HG03342 (cell line): ENCODE data around the gene ZNF33B.
A peak's percentile ranks its signal among the peaks of the same experiment; 100 is the strongest.
"Not testable (repeated sequence)": the region's sequence is repeated elsewhere in the genome, so short reads cannot be mapped to it uniquely, and the experiment has no call there.

Experiments
- ATAC-seq: cut with Tn5 transposase; IDR thresholded peaks from one replicate; pipeline ENCODE4 v1.9.1; 2021; ENCODE audit warnings: mild to moderate bottlenecking, moderate library complexity; ENCODE audit not compliant: unreplicated experiment

The ZNF33B gene

GRCh38 chr10:42638055-42638820 is at the start of gene ZNF33B:
Gene ZNF33B, minus strand, starts transcription at chr10:42638570. Its CDS starts 1,642 bp downstream, at chr10:42636928.
- ATAC-seq: peak; percentile 94

GRCh38 chr10:42684517-42684916 is 46.1 kb upstream of the ZNF33B start:
- no peak for ATAC-seq

GRCh38 chr10:42680267-42680666 is 41.9 kb upstream of the ZNF33B start:
- no peak for ATAC-seq

- not testable (repeated sequence) for ATAC-seq
Measured at GRCh38 chr10:42665181-42665979, 27.0 kb upstream of the ZNF33B start.

- ATAC-seq: no peak
Measured at GRCh38 chr10:42654419-42654818, 16.0 kb upstream of the ZNF33B start.

- no peak for ATAC-seq
Measured at GRCh38 chr10:42652858-42653257, 14.5 kb upstream of the ZNF33B start.

GRCh38 chr10:42650374-42650773 is 12.0 kb upstream of the ZNF33B start:
- ATAC-seq: no peak

- ATAC-seq: no peak
Measured at GRCh38 chr10:42648512-42648911, 10.1 kb upstream of the ZNF33B start.

- ATAC-seq: no peak
Measured at GRCh38 chr10:42646687-42647640, 8.6 kb upstream of the ZNF33B start.

- no peak for ATAC-seq
Measured at GRCh38 chr10:42646214-42646613, 7.8 kb upstream of the ZNF33B start.

GRCh38 chr10:42645516-42645915 is 7.1 kb upstream of the ZNF33B start:
- ATAC-seq: no peak

GRCh38 chr10:42645103-42645502 is 6.7 kb upstream of the ZNF33B start:
- ATAC-seq: no peak

- ATAC-seq: no peak
Measured at GRCh38 chr10:42640610-42641229, 2.4 kb upstream of the ZNF33B start.

GRCh38 chr10:42638821-42639270 is 476 bp upstream of the ZNF33B start:
- no peak for ATAC-seq

GRCh38 chr10:42637648-42638054 is 719 bp downstream of the ZNF33B start:
- ATAC-seq: no peak

GRCh38 chr10:42637142-42637541 is 1.2 kb downstream of the ZNF33B start:
- no peak for ATAC-seq

GRCh38 chr10:42635098-42635497 is 3.3 kb downstream of the ZNF33B start:
- no peak for ATAC-seq

- ATAC-seq: no peak
Measured at GRCh38 chr10:42632564-42632963, 5.8 kb downstream of the ZNF33B start.

GRCh38 chr10:42630537-42631134 is 7.7 kb downstream of the ZNF33B start:
- no peak for ATAC-seq

- no peak for ATAC-seq
Measured at GRCh38 chr10:42623929-42624328, 14.4 kb downstream of the ZNF33B start.
